ENCODE results near the gene RASGRP4.

Gene RASGRP4

GRCh38 chr19:38466050-38466449 is 40.0 kb upstream of the RASGRP4 start:
- Histone ChIP-seq H3F3A (ENCODE audit: low read depth) (no peaks in the 10 kb centered on the region), H3K79me2 (ENCODE audit: insufficient read depth, low read length) (no peaks in the 10 kb centered on the region), H3K4me1 (ENCODE audit: insufficient read depth, low read length, poor library complexity, severe bottlenecking) (peaks cover 6% of the 10 kb centered on the region), H4K20me1 (ENCODE audit: insufficient read depth, low read length, poor library complexity, severe bottlenecking) (no peaks in the 10 kb centered on the region), H3K36me3 (ENCODE audit: insufficient read depth, low read length) (no peaks in the 10 kb centered on the region), H3K27me3 (ENCODE audit: insufficient read depth, low read length, poor library complexity, severe bottlenecking) (no peaks in the 10 kb centered on the region), H2AFZ (ENCODE audit: low read length) (no peak overlapping the region), H3K4me2 (ENCODE audit: low read depth, low read length, poor library complexity, severe bottlenecking) (no peak overlapping the region), H3K4me3 (ENCODE audit: low read length, poor library complexity, severe bottlenecking) (no peak overlapping the region), H3K9me2 (replicated peaks; ENCODE audit: low read depth, low read length) (no peaks in the 10 kb centered on the region), H3K9ac (ENCODE audit: low read depth, low read length, poor library complexity, severe bottlenecking) (no peak overlapping the region), H3K9me3 (ENCODE audit: insufficient read depth, low read depth, low read length) (no peaks in the 10 kb centered on the region)
- TF ChIP-seq CTCF (conservative IDR thresholded peaks at IDR 0.05; ENCODE audit: low read length) (no peak), EZH2phosphoT487 (IDR thresholded peaks at IDR 0.05; ENCODE audit: borderline replicate concordance) (no peak)

- no peaks in the 10 kb centered on the region for H3K27me3 ChIP-seq (ENCODE audit: insufficient read depth, low read length, poor library complexity, severe bottlenecking)
- no peak overlapping the region for H2AFZ ChIP-seq (ENCODE audit: low read length)
- H3K79me2 ChIP-seq (ENCODE audit: insufficient read depth, low read length), result no peaks in the 10 kb centered on the region
- H3K4me3 ChIP-seq (ENCODE audit: low read length, poor library complexity, severe bottlenecking), result no peak overlapping the region
- H4K20me1 ChIP-seq (ENCODE audit: insufficient read depth, low read length, poor library complexity, severe bottlenecking), result no peaks in the 10 kb centered on the region
- no peaks in the 10 kb centered on the region for H3F3A ChIP-seq (ENCODE audit: low read depth)
- H3K36me3 ChIP-seq (ENCODE audit: insufficient read depth, low read length), result no peaks in the 10 kb centered on the region
- H3K4me1 ChIP-seq (ENCODE audit: insufficient read depth, low read length, poor library complexity, severe bottlenecking), result peaks cover 4% of the 10 kb centered on the region
- no peaks in the 10 kb centered on the region for H3K9me3 ChIP-seq (ENCODE audit: insufficient read depth, low read depth, low read length)
- TF ChIP-seq EZH2phosphoT487 (IDR thresholded peaks at IDR 0.05; ENCODE audit: borderline replicate concordance), result no peak
- no peak for TF ChIP-seq CTCF (conservative IDR thresholded peaks at IDR 0.05; ENCODE audit: low read length)
- H3K9me2 ChIP-seq (replicated peaks; ENCODE audit: low read depth, low read length), result no peaks in the 10 kb centered on the region
- H3K4me2 ChIP-seq (ENCODE audit: low read depth, low read length, poor library complexity, severe bottlenecking), result no peak overlapping the region
- no peak overlapping the region for H3K9ac ChIP-seq (ENCODE audit: low read depth, low read length, poor library complexity, severe bottlenecking)
These were observed 38.5 kb upstream of the RASGRP4 start for GRCh38 chr19:38464421-38465082.

- no peak overlapping the region for H2AFZ ChIP-seq (ENCODE audit: low read length)
- no peaks in the 10 kb centered on the region for H3K27me3 ChIP-seq (ENCODE audit: insufficient read depth, low read length, poor library complexity, severe bottlenecking)
- no peaks in the 10 kb centered on the region for H3F3A ChIP-seq (ENCODE audit: low read depth)
- H3K4me1 ChIP-seq (ENCODE audit: insufficient read depth, low read length, poor library complexity, severe bottlenecking), result no peaks in the 10 kb centered on the region
- no peaks in the 10 kb centered on the region for H3K79me2 ChIP-seq (ENCODE audit: insufficient read depth, low read length)
- no peak for TF ChIP-seq EZH2phosphoT487 (IDR thresholded peaks at IDR 0.05; ENCODE audit: borderline replicate concordance)
- TF ChIP-seq CTCF (conservative IDR thresholded peaks at IDR 0.05; ENCODE audit: low read length), result no peak
- no peaks in the 10 kb centered on the region for H3K9me3 ChIP-seq (ENCODE audit: insufficient read depth, low read depth, low read length)
- no peak overlapping the region for H3K4me2 ChIP-seq (ENCODE audit: low read depth, low read length, poor library complexity, severe bottlenecking)
- H3K36me3 ChIP-seq (ENCODE audit: insufficient read depth, low read length), result no peaks in the 10 kb centered on the region
- H3K9ac ChIP-seq (ENCODE audit: low read depth, low read length, poor library complexity, severe bottlenecking), result no peak overlapping the region
- no peaks in the 10 kb centered on the region for H3K9me2 ChIP-seq (replicated peaks; ENCODE audit: low read depth, low read length)
- H3K4me3 ChIP-seq (ENCODE audit: low read length, poor library complexity, severe bottlenecking), result no peak overlapping the region
- H4K20me1 ChIP-seq (ENCODE audit: insufficient read depth, low read length, poor library complexity, severe bottlenecking), result no peaks in the 10 kb centered on the region
These were observed 37.3 kb upstream of the RASGRP4 start for GRCh38 chr19:38463365-38463764.
